ENCODE data around the gene MGAT5.

Gene MGAT5

DNA sequence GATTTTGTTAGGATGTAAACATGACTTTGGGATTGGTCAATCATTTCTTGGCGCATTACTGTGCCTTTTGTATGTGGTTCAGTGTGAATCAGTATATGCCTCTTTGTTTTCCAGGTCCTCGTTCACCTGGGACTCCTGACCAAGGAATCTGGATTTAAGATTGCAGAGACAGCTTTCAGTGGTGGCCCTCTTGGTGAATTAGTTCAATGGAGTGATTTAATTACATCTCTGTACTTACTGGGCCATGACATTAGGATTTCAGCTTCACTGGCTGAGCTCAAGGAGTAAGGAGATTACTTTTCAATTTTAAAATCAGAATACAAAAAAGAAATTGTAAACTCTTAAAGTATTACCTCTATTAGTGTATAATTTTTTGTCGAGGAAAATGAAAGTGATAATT, 87.6 kb downstream of the MGAT5 start:
- DNase-seq, result no peak

DNA sequence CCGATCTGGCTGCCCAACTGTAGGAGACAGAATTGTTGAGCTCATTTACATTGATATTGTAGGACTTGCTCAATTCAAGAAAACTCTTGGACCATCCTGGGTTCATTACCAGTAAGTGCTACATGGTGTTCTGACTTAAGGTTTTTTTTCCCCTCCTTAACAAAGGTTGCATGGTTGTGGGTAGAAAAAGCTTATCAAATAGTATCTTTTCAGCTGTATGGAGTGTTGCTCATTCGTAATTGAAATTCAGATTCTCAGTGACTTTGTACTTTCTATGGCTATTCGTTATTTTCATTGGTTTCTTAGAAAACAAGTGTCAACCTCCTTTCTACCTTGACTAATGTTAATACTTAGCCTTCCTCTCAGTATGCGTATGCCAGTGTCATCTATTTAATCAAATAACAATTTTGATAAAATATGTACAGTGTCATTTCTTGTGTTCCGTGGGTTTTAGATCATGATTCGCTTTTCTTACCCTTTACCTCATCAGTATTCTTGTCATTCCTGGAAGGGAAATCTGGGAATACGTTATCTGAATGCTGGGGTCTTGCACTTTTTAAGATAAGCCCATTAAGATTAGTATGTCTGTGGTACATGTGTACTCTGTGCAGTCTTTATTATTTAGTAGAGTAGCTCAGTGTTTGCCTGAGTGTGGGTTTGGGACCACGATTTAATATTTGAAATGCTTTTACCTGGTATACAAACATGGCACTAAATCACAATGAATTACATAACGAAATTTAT, 91.3 kb downstream of the MGAT5 start:
- no peak for DNase-seq

DNA sequence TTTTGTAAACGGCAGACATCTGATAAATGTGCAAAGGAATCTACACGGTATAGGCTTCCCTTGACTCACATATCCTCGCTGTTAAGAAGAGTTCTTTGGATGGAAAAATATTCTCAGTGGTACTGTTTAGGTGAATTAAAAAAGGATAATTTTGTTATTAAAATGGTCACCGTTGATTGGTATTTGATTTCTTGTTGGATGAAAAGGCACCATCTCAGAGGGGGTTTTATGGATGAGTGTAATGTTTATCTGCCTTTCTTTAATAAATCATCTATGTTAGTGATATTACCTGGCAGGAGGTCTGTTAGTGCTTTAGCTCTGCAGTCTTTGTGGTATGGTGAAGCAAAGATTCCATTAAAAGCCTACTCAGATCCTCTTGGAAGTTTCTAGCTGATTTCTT, 92.3 kb downstream of the MGAT5 start:
- DNase-seq, result no peak

DNA sequence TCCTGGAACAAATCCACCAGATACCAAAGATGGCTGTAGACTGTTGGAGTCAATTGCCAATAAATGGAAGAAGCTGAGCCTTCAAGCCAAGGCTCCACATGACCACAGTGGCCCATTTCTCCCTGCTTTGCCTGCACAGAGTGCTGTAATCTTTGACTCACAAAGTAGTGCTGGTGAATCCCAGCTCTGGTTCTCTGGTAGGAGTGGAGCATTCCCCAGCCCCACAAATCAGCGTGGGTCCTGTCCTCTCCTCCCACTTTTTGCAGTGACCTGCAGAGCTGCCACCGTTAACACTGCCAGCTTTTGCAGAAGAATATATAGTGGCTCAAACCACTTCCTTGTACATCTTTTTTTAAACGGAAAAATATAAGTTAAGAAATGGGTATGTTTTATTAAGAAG, 93.9 kb downstream of the MGAT5 start:
- DNase-seq, result no peak

DNA sequence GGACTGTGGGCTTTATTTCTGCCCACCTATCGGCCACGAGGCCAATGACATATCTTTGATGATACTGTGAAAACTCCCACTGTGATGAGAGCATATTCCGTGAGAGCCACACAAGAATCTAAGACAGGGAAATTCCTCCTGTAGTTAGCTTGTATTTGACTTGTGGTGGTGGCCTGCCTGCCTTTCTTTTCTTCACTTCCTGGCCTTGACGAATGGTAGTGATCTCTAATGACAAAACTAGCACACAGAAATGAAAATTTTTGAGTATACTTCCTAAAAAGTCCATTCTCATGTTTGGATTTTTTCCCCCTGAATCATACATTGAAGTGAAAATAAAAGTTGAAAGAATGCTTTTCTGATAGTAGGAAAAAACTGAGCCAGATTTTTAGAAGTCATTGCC, 94.4 kb downstream of the MGAT5 start:
- DNase-seq, result no peak

DNA sequence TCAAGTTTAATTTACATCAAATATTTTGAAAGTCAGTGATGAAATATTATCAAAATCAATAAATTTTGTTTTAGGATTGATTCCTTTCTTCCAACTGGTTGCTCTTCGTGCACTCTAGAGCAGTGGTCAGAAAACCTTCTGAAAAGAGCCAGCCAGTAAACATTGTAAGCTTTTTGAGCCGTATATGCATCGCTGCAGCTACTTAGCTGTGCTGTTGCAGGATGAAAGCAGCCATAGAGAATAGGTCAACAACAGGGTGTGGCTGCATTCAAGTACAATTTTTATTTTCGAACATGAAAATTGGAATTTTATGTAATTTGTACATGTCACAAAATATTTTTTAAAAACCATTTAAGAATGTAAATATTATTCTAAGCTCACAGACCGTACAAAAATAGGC, 94.9 kb downstream of the MGAT5 start:
- no peak for DNase-seq

DNA sequence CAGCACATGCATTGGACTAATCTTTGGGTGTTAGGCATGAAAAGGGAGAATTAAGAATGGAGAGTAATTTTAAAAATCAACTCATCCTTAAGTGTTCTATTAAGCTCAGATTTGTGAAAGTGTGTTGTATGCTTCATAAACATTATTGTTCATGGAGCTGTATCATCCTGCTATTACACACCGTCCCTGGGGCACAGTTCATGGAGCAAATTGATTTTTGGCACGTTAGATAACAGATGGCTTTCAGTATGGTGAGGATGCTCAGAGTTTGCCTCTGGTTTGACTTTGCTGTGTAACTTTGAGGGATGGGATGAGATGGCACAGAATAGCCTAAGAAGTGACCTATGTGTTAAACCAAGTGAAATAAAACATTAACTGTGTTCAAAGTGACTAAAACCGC, 97.1 kb downstream of the MGAT5 start:
- DNase-seq, result no peak

DNA sequence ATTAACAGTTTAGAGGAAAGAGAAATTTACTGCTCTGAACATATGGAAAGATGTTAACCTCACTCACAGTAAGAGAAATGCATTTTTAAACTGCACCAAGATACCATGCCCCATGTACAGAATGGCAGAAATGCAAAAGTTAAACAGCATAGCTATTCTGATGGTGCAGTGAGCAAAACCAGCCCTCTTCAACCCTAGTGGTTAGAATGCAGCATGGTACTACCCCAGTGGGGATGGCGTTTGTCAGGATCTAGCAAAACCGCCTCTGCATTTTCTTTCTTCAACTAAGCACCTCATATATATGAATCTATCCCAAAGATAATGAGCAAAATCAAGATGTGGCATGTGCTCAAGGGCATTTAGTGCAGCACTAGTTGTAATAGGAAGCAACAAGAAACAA, 98.0 kb downstream of the MGAT5 start:
- no peak for DNase-seq

DNA sequence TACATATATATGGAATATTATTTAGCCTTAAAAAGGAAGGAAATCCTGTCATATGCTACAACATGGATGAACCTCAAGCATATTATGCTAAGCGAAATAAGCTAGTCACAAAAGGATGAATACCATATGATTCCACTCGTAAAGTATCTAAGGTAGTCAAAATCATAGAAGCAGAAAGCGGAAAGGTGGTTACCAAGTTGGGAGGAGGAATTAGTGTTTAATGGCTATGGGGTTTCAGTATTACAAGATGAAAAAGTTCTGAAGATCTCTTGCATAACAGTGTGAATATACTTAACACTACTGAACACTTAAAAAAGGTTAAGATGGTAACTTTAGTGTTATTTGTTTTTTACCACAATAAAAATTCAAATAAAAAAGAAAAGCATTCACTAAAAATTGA, 99.0 kb downstream of the MGAT5 start:
- no peak for DNase-seq

DNA sequence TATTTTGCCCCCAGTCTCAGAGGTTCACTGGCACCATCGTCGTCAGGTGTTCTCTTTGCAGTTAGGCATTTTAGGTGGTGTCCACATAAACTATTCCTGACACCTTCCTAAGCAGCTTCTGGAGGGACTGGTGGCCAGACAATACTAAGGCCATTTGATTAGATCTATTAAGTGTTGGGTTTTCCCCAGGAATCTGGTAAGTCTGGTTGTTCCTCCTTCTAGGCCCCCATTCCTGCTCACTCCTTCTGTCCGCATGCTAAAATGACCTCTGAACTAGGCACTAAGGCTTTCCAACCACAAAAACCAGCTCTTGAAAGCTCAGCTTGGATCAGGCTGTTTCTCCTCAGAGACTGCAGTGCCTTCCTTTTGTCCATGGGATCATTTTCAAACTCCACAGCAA, 100.7 kb downstream of the MGAT5 start:
- DNase-seq, result no peak

DNA sequence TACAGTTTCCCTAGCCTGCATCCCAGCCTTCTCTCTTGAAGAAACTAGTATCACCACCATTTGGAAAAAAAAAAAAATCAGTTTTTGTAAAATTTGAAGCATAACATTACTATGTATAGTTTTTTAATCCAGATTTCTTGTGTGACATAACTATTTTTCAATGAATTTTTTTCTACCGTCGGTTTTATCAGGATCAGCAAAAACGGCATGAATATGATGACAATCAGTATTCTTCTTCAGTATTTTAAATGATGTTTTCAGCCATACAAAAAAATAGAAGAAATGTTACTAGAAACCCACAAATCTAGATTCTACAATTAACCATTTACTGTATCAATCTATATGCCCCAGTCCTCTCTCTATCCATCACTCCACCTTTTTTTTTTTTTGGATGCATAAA, 103.9 kb downstream of the MGAT5 start:
- no peak for DNase-seq

DNA sequence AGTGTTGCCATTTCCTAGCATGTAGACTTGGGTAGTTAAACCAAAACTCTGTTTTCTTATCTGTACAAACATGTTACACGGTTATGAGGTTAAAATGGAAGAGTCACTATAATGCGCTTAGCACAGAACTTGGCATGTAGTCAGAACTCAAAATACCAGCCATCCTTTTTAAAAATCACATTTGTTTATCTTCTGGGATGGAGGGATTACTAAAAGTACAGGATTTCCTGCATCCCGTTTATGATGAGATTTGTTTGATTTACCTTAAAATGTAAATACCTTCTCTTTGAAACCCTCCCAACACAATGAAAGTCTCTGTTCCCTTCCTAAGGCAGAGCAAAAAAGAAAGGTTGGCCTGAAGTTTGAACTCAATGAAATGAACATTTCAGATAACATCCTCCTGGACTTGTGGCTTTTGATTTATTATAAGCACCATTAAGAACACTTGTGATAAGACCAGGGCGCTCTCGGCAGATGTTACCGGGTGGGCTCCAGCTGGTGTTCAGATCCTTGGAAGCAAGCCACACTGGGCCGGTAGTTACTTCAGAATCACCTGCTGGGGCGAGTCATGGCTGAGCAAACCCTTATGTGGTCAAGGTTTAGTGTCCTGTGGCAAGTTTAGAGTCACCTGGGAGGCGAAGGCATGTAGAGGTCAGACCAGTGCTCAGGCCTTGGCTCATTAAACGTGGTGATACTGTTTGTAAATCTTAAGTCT, 105.7 kb downstream of the MGAT5 start:
- DNase-seq, result peak; percentile 89

DNA sequence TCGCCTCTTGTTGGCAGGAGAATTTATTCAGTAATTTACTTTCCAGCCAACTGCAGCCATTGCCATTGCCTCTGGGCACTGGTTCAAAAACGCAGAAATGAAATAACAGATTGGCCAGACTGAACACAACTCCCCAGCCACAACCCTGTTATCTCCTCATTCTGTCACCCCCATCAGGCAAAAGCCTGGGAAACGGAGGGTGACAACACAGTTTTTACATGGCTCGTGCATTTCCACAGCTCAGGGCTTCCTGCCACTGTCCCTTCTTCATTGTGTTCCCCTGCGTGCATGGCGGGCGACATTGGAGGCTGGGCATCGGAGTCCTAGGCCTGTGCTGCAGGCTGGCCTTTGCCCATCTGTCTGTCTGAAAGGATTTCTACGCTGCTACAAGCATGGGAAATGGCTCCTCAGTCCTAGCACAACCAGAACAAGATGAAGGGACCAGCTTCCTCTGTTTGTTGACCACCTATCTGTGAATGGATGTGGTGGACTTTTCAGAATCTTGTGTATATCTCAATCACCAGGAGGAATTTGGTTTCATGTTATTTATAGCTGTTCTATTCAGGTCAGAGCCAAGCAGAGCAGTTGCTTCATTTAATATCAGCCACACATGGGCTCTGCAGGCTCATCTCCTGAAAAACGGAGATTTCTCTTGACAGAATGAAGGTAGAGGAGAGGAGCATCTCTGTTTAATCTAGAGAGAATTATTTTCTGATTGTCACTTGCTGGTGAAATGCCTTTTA, 107.0 kb downstream of the MGAT5 start:
- peak; percentile 73 for DNase-seq

DNA sequence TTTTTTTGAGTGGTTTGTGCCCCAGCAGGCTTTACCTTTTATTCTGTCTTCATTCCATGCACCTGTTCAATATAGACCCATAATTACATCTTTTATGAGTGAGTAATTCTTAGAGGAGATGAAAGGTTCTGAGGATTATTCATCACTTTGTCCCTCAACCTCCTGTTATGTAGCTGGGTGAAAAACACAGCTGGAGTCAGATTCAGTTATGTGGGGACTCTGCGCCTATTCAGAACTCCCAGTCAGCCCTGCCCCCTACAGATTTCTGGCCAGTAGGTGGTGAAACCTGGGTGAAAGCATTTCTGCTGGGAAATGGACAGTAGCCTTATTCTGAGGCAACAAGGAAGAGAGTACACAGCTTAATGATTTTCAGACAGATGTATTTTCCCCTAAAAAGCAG, 107.8 kb downstream of the MGAT5 start:
- no peak for DNase-seq

DNA sequence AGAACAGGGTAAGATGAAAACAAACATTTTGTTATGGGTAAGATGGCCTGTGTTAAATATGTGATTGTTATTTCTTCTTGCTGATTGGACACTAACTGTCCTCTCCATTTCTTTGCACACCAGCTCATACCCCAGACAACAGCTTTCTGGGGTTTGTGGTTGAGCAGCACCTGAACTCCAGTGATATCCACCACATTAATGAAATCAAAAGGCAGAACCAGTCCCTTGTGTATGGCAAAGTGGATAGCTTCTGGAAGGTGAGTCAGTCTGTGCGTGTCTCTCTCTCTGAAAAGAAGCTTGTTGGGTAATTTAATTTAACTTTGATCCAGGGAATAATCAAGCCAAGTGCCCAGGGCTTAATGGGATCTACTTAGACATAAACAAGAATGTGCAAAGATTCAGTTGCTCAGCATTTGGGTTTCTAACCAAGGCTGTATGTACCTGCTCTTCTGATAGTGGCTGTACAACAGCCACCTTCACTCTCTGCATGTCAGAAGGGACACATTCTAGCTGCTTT, 108.3 kb downstream of the MGAT5 start:
- no peak for DNase-seq

DNA sequence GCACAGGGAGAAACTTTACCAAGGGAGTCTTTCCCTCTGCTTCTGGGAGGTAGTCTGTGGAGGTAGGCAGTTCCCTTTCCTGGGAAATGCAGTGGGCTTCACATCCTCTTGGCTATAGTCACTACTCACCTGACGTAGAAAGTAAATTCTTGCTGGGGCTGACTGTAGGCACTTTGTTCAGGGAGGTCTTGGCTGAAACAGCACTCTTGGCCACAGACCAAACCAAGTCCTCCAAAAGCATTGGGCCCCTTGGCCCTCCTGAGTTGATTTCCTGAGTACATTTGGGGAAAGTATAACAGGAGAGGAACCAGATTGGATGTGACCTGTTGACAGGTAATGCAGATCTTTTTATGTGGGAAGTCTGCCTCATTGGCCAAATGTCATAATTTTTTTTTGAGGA, 108.9 kb downstream of the MGAT5 start:
- no peak for DNase-seq

DNA sequence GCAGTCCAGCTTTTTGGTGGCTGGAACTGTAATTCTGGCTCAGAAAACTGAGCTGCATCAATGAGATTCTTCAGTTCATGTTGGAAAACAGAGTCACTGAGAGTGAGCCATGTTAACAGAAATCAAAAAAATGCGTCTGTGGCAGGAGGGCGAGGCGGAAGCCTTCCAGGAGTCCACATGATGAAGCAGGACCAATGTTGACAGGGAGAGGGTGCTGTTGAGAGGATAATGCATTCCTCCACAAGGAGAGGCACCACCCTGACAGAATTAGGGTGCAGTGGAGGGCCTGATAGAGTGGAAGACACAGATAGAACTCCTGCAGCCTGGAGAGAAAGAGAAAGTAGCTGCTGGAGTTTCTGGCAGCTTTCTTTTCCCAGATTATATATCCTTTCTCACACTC, 111.5 kb downstream of the MGAT5 start:
- DNase-seq, result no peak

DNA sequence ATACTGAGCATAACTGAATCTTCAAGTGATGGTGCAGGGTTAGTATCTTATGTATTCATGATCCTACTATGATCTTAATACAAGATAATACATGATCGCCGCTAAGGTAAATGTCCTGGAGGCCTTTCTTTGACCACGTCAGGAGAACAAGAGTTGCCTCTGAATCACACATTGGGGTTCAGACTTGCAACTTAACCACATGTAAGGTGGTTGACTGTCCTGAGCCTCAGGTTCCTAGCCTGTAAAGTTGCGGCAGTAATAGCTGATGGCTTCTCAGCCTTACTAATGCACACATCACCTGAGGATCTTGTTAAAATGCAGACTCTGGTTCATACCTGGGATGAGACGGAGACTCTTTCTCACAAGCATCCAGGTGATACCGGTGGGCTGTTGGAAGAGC, 112.5 kb downstream of the MGAT5 start:
- DNase-seq, result no peak

DNA sequence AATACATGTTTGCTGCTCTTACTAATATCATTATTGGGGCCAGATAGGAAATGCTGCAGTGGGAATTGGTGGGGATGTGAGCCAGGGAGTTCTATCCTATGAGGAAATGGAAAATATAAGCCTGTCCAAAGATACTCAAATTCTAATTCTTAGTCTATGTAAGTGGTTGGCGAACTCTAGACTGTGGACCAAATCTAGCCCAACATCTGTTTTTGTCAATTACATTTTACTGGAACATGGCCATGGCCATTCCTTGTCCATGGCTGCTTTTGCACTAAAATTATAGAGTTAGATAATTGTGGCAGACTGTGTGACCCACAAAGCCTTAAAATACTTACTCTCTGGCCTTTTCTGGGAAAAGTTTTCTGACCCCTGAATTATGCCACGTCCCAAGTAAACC, 113.3 kb downstream of the MGAT5 start:
- no peak for DNase-seq

DNA sequence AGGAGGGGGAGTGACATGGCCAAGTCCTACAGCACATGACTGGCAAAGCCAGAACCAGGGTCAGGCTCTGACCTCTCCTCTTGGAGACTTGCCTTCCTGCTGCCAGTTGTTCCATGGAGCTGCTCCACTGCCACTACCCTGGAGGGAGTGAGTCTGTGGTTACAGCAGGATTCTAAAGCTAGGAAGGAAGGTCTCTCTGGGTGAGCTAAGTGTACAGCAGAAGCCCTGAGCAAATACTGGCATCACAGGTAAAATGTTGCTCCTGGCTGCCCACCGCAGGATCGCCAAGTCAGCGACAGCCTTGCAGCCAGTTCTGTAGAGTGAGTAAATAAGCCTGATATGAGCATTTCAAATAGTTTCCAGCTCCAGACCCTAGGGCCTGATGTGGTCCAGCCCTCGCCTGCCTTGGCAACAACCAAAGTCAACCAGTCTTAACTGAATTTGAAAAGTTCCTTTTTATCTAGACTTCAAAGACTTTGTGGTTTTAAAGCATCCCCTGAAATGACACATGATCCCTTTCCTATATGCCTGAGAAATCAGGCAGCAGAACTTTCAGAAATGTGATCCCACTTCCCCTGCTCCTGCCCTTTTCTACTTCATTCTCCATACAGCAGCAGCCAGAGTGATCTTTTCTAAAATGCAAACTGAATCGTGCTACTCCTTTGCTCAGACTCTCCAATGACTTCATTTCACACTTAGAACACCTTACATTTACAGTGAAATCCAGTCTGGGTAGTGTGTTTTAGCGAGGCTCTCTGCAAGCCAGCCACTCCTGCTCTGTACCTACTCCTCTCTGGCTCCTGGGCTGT, 114.3 kb downstream of the MGAT5 start:
- peak; percentile 33 for DNase-seq

DNA sequence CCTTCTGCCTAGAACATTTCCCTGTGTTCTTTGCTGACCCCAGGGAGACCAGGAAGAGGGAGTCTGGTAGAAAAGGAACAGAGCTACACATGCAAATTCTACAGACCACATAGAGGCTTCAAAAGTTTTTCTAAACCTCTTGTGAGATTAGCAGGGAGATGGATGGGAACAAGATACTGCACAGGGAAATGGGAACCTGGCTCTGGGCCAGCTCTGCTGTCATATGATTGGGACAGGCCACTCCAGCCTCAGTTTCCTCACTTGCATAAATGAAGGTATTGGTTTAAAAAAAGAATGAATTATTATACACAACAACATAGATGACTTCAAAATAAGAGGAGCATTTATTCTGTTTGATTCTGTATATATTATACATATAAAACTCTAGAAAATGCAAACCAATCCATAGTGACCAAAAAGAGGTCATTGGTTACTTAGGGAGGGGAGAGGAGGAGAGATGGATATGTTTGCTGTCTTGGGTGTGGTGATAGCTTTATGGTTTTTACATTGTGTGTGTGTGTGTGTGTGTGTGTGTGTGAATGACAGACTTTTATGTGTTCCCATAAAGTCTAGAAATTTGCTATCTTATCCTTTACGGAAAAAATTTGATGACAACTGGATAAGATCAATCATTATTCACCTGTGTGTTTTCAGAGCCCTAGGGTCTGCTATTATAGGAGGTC, 115.5 kb downstream of the MGAT5 start:
- no peak for DNase-seq

DNA sequence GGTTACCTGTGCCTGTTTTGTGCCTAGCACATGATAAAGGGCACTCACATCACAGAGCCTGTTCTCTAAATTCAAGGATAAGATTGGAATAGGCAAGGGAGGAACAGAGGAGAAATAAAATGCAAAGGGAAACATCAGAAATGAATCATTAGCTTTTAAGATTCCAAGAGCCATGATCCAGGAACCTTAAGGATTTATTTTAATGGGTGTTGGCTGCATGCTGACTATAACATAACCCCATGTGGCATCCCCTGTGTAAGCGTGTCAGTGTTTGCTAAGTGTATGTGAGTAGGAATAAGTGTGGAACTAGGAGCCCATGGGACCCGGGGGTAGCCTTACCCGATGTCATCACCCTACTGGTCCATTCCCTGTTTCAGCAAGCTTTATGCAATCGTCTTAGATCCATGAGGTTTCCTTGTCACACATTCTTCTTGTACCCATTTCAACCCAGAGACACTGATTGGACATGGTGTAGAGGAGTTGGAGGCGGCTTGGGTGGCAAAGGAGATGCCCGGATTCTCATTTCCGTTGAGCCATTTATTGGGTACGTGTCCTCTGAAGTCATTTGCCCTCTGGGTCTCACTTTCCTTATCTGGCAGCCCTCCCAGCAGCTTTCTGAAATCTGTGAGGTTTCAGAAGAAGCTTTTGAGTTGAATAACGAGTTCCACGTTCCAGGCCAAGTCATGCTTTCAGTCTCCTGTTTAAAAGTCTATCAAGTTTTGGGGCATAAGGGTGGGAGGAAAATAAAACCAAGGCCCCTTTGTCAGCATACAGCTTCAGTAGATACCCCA, 117.0 kb downstream of the MGAT5 start:
- DNase-seq, result no peak
